Fibroblast of peridontal ligament (primary cell): Measurements from ENCODE around the gene STK11.
A peak's percentile ranks its signal among the peaks of the same experiment; 100 is the strongest.

Experiments used
- DNase-seq: peaks from one replicate; pipeline ENCODE4 v3.0.0-alpha.2; 2010; ENCODE audit errors: extremely low read depth

STK11 gene

DNA sequence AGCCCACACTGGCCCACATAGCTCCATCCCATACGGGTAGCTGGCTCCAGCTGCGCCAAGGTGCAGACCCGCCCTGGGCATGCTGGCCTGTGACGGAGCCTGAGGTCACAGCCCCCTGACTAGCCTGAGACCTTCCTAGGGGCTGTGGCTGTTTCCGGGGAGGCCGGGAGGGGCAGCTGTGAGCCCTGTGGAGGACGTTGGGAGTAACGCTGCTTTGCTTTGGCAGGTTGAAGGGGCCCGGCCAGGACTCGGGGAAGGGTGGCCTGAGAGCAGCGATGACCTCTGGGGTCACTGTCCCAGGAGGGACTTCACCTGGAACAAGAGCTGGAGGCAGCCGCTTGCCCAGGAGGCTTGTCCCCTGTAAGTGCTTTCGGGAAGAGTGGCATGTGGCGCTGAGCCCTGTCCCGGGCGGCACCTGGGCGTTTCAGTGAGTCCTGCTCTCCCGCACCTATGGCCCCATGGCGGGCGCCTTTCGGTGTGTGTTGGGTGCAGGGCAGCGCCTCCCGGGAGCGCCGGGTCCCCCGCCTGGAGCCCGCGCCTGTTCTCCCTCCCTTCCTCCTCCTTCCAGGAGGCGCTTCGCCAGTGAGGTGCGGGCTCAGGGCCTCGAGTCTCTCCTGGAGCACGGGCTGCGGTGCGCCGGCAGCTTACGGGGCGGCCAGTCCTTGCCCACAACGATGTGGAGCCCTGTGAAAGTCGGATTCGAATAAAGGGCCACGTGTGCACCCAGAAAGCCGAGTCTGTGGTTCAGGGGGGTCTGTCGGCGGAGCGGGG lies 68.7 kb downstream of the STK11 start:
- DNase-seq: no peak

GRCh38 chr19:1274852-1275259 lies 69.3 kb downstream of the STK11 start:
- DNase-seq: no peak

DNA sequence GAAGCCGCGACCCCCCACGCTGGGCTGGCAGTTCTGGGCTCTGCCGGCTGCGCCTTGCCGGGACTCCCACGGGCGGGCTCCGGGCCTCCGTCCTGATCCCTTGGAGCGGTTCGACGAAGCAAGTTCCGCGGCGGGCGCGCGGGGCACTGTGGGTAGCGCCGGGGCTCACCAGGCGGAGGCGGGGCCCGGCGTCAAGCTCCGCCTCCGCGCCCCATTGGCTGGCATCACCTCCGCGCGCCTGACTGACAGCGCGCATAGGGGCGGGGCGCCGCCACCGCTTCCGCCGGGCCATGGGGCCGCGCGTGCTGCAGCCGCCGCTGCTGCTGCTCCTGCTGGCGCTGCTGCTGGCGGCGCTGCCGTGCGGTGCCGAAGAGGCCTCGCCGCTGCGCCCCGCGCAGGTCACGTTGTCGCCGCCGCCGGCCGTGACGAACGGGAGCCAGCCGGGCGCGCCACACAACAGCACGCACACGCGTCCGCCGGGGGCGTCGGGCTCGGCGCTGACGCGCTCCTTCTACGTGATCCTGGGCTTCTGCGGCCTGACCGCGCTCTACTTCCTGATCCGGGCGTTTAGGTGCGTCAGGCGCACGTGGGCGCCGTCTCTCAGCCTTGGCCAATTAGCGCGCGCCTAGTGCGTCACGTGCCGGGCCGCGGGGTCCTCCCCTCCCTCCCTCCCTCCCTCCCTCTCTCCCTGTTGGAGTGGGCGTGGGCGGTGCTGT lies 69.8 kb downstream of the STK11 start, which contains the start of gene FAM174C:
FAM174C (plus strand) TSS at position 271 of the 716 bp plus-strand sequence; CDS start at position 291, 20 bp downstream.
- peak; percentile 95 for DNase-seq

GRCh38 chr19:1275976-1276627 lies 70.5 kb downstream of the STK11 start:
- no peak for DNase-seq

DNA sequence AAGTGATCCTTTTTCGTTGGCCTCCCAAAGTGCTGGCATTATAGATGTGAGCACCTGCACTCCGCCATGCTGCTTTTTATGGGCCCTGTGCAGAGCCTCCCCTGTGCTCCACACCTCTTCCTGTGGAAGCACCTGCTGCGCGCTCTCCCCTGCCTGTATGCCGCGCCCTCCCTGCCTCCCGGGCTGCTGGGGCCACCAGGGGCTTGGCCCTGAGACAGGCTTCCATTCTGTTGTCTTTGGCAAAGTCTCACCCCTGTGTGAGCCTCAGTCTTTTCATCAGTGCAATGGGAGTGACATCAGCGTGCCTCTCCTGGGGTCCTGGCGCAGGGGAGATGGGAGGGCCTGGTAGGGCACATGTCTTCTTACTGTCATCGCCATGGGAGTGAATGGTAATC lies 71.0 kb downstream of the STK11 start:
- DNase-seq: no peak

GRCh38 chr19:1277061-1277460 lies 71.5 kb downstream of the STK11 start:
- DNase-seq: no peak
